ENCODE data around the gene SLTM.
A peak's percentile ranks its signal among the peaks of the same experiment; 100 is the strongest.
"Not testable (repeated sequence)": the region's sequence is repeated elsewhere in the genome, so short reads cannot be mapped to it uniquely, and the experiment has no call there.

The SLTM gene

DNA sequence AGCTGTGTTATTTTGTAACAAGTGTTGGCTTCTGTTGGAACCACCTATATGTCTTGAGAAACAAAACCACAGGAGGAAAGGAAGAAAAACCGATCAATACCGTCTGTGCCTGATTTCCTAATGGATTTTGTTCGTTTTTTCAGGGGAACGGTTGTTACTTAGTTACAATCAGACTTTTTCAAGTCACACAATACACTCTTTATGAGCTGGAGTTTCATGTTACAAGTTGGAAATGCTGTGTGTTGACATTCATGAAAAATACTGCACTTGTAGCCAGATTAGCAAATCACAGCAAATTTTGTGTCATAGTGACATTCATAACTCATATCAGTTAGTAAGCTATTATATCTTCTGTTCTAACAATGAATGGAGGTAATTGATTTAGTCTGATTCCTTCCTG, 78.9 kb downstream of the SLTM start:
- H3K4me3 ChIP-seq (ENCODE audit: low read depth, low read length): no peak overlapping the region
- DNase-seq (ENCODE audit: low read depth): no peak
- TF ChIP-seq, protein P1, sequence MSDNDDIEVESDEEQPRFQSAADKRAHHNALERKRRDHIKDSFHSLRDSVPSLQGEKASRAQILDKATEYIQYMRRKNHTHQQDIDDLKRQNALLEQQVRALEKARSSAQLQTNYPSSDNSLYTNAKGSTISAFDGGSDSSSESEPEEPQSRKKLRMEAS (IDR thresholded peaks at IDR 0.05; ENCODE audit: low read depth, low read length): no peak
- TF ChIP-seq MYC (IDR thresholded peaks at IDR 0.05; ENCODE audit: low read depth, low read length) (no peak), CTCF (IDR thresholded peaks at IDR 0.05; ENCODE audit: low read depth, low read length) (no peak), POLR2A (IDR thresholded peaks at IDR 0.05; ENCODE audit: extremely low read depth, insufficient read length) (no peak)

- TF ChIP-seq POLR2A (IDR thresholded peaks at IDR 0.05; ENCODE audit: extremely low read depth, insufficient read length): no peak
- no peak for TF ChIP-seq CTCF (IDR thresholded peaks at IDR 0.05; ENCODE audit: low read depth, low read length)
- no peak for TF ChIP-seq MYC (IDR thresholded peaks at IDR 0.05; ENCODE audit: low read depth, low read length)
- TF ChIP-seq, protein P1 (IDR thresholded peaks at IDR 0.05; ENCODE audit: low read depth, low read length): no peak
- no peak for DNase-seq (ENCODE audit: low read depth)
- no peak overlapping the region for H3K4me3 ChIP-seq (ENCODE audit: low read depth, low read length)
Observed at GRCh38 chr15:58852347-58852746, 81.1 kb downstream of the SLTM start.

- not testable (repeated sequence) for H3K4me3 ChIP-seq (ENCODE audit: low read depth, low read length); DNase-seq (ENCODE audit: low read depth)
Observed at GRCh38 chr15:58851205-58851604, 82.3 kb downstream of the SLTM start.

DNA sequence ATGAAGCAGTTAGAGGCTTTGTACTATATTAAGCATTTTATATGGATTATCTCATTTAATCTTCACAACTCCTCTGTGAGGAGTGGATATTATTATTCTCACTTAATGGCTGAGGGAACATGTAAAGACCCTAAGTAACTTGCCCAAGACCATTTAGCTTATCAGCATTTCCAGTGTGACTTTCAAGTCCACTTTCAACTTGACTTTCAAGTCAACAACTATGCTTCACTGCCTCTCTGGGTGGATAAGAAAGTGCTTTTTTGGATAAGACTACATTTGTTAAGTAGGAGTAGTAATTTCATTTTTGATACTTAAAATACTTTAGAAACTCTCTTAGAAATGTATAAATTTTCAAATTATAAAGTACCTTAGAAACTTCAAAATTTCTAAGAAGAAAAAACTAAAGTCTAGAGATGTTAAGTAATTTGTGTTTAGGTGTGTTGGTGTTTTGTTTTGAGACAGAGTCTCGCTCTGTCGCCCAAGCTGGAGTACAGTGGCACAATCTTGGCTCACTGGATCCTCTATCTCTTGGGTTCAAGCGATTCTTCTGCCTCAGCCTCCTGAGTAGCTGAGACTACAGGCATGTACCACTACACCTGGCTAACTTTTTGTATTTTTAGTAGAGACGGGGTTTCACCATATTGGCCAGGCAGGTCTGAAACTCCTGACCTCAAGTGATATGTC, 90.6 kb downstream of the SLTM start:
- TF ChIP-seq MYC (IDR thresholded peaks at IDR 0.05; ENCODE audit: low read depth, low read length): no peak
- TF ChIP-seq, protein P1 (IDR thresholded peaks at IDR 0.05; ENCODE audit: low read depth, low read length): no peak
- no peak for TF ChIP-seq POLR2A (IDR thresholded peaks at IDR 0.05; ENCODE audit: extremely low read depth, insufficient read length)
- TF ChIP-seq CTCF (IDR thresholded peaks at IDR 0.05; ENCODE audit: low read depth, low read length): no peak
- no peak for DNase-seq (ENCODE audit: low read depth)
- no peak overlapping the region for H3K4me3 ChIP-seq (ENCODE audit: low read depth, low read length)

- DNase-seq (ENCODE audit: low read depth): no peak
- no peak overlapping the region for H3K4me3 ChIP-seq (ENCODE audit: low read depth, low read length)
- TF ChIP-seq POLR2A (IDR thresholded peaks at IDR 0.05; ENCODE audit: extremely low read depth, insufficient read length) (no peak), MYC (IDR thresholded peaks at IDR 0.05; ENCODE audit: low read depth, low read length) (no peak), CTCF (IDR thresholded peaks at IDR 0.05; ENCODE audit: low read depth, low read length) (no peak)
- TF ChIP-seq, protein P1 (IDR thresholded peaks at IDR 0.05; ENCODE audit: low read depth, low read length): no peak
Observed at GRCh38 chr15:58840048-58840447, 93.4 kb downstream of the SLTM start.

- peak; percentile 31 for DNase-seq (ENCODE audit: low read depth)
- H3K4me3 ChIP-seq (ENCODE audit: low read depth, low read length): no peak overlapping the region
- TF ChIP-seq, protein P1 (IDR thresholded peaks at IDR 0.05; ENCODE audit: low read depth, low read length): no peak
- TF ChIP-seq POLR2A (IDR thresholded peaks at IDR 0.05; ENCODE audit: extremely low read depth, insufficient read length): no peak
- no peak for TF ChIP-seq MYC (IDR thresholded peaks at IDR 0.05; ENCODE audit: low read depth, low read length)
- peak; percentile 11 for TF ChIP-seq CTCF (IDR thresholded peaks at IDR 0.05; ENCODE audit: low read depth, low read length)
Observed at GRCh38 chr15:58839485-58839884, 94.0 kb downstream of the SLTM start.

- not testable (repeated sequence) for H3K4me3 ChIP-seq (ENCODE audit: low read depth, low read length)
- DNase-seq (ENCODE audit: low read depth): peak; percentile 22
Observed at GRCh38 chr15:58833681-58834426, 99.6 kb downstream of the SLTM start.
